HEK293 (cell line): ENCODE results near the gene RILPL2.

Experiments
- ZFHX2 ChIP-seq: fragments of 450-650 bp; formaldehyde crosslinking; conservative IDR thresholded peaks from 2 replicates; pipeline ENCODE4 v1.5.1; 2016; ENCODE audit warnings: missing biosample characterization, missing genetic modification characterization
- ZNF548 ChIP-seq: fragments of 450-650 bp; formaldehyde crosslinking; IDR thresholded peaks from 2 replicates; pipeline ENCODE4 v1.5.1; 2016; ENCODE audit warnings: missing biosample characterization, missing genetic modification characterization
- TF ChIP-seq, protein P1 (sequence below): fragments of 450-650 bp; formaldehyde crosslinking; IDR thresholded peaks from 2 replicates; pipeline ENCODE4 v1.5.1; 2016; ENCODE audit warnings: missing biosample characterization, missing genetic modification characterization

DNA sequence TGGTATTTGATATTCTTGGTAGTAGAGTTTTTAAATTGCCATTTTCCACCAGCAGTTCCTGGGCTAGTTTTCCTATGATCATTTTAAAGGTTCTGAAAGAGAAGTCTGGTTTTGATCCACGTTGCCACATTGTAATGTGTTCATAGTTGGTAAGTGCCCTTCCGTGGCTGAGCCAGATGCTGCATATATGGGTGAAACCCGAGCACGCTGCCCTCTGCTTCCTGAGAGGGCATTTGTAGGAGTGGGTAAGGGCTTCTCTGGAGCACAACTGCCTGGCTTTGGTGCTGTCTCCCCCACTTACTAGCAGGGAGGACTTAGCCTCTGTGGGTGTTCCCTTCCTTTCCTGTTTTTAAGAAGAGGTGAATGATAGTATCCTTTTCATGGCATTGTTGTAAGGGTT lies 28.6 kb upstream of the RILPL2 start:
- TF ChIP-seq, protein P1, sequence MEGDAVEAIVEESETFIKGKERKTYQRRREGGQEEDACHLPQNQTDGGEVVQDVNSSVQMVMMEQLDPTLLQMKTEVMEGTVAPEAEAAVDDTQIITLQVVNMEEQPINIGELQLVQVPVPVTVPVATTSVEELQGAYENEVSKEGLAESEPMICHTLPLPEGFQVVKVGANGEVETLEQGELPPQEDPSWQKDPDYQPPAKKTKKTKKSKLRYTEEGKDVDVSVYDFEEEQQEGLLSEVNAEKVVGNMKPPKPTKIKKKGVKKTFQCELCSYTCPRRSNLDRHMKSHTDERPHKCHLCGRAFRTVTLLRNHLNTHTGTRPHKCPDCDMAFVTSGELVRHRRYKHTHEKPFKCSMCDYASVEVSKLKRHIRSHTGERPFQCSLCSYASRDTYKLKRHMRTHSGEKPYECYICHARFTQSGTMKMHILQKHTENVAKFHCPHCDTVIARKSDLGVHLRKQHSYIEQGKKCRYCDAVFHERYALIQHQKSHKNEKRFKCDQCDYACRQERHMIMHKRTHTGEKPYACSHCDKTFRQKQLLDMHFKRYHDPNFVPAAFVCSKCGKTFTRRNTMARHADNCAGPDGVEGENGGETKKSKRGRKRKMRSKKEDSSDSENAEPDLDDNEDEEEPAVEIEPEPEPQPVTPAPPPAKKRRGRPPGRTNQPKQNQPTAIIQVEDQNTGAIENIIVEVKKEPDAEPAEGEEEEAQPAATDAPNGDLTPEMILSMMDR (tag by site-specific recombination) = no peak
- TF ChIP-seq ZFHX2 (tag by site-specific recombination) = no peak
- no peak for TF ChIP-seq ZNF548 (tag by site-specific recombination)
